ENCODE results near the gene HIRIP3. TPM values are rescaled to one million over a fixed set of nuclear protein-coding genes. Genes with fewer than 3 reads are reported as not detected.

Gene HIRIP3
- total and polyA plus RNA-seq, 2 of the 13 experiments (the other 11 are each of a cell fraction or from before 2014, with no cell fraction given), result 12.6 to 17.2 TPM

DNA sequence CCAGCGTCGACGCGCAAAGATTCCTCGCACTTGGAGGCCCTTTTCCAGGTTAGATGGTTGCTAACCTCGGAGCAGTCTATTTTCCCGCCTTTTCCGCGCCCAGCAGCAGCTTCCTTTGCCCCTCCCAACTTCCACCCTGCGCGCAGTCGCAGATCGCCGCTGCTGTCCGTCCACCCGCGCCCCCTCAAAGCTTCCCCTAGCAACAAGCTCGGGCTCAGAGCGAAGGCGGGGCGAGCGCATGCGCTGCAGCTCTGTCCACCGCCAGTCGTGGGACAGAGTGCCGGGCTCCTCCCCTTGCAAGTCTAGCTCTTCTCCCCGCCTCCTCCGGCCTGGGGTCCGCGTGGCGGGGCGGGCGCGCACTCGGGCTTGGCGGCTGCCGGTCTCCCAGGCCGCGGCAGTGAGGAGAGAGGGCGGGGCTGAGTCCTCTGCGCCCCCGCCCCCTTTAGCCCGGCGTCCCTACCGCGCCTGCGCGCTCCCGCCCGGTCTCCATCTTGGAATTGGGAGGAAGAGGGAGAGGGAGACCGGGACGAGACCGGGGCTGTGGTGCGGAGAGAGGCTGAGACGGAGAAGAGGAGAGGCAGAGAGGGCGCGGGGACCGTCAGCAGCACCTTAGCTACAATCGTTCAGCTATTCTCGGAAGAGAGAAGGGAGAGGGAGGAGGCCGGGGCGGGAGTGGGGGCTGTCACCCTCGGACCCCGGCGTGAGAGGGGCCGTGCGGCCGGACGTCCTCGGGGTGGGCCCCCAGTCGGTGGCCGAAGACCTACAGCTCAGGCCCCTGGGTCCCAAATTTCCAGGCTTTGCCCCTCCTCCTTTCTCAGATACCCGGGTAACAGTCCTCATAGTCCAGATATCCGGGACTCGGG is 21.8 kb downstream of the HIRIP3 start, which contains the start of gene TAOK2 (continued):
- TF ChIP-seq, protein P1, sequence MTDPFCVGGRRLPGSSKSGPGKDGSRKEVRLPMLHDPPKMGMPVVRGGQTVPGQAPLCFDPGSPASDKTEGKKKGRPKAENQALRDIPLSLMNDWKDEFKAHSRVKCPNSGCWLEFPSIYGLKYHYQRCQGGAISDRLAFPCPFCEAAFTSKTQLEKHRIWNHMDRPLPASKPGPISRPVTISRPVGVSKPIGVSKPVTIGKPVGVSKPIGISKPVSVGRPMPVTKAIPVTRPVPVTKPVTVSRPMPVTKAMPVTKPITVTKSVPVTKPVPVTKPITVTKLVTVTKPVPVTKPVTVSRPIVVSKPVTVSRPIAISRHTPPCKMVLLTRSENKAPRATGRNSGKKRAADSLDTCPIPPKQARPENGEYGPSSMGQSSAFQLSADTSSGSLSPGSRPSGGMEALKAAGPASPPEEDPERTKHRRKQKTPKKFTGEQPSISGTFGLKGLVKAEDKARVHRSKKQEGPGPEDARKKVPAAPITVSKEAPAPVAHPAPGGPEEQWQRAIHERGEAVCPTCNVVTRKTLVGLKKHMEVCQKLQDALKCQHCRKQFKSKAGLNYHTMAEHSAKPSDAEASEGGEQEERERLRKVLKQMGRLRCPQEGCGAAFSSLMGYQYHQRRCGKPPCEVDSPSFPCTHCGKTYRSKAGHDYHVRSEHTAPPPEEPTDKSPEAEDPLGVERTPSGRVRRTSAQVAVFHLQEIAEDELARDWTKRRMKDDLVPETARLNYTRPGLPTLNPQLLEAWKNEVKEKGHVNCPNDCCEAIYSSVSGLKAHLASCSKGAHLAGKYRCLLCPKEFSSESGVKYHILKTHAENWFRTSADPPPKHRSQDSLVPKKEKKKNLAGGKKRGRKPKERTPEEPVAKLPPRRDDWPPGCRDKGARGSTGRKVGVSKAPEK (CRISPR knock-in tag; IDR thresholded peaks at IDR 0.05; ENCODE audit: borderline replicate concordance), result no peak
- TF ChIP-seq EZH2 (conservative IDR thresholded peaks at IDR 0.05; ENCODE audit: low read depth, low read length) (no peak), ZNF562 (CRISPR knock-in tag; IDR thresholded peaks at IDR 0.05; ENCODE audit: borderline replicate concordance) (no peak; the same call in 1 of the 2 replicates), ZBTB49 (CRISPR knock-in tag; IDR thresholded peaks at IDR 0.05; ENCODE audit: borderline replicate concordance) (peak; percentile 18; the same call in 1 of the 2 replicates), MIER2 (CRISPR knock-in tag; IDR thresholded peaks at IDR 0.05) (0 out of 2 replicates have a peak, but pooled peaks have one; percentile 60), ZFY (CRISPR knock-in tag; IDR thresholded peaks at IDR 0.05) (peak; percentile 88), ZNF605 (CRISPR knock-in tag; IDR thresholded peaks at IDR 0.05) (peak; percentile 96), ZFYVE20 (CRISPR knock-in tag; IDR thresholded peaks at IDR 0.05; ENCODE audit: borderline replicate concordance, low read depth) (no peak), ETV6 (CRISPR knock-in tag; conservative IDR thresholded peaks at IDR 0.05) (no peak)
- TF ChIP-seq, protein P2, sequence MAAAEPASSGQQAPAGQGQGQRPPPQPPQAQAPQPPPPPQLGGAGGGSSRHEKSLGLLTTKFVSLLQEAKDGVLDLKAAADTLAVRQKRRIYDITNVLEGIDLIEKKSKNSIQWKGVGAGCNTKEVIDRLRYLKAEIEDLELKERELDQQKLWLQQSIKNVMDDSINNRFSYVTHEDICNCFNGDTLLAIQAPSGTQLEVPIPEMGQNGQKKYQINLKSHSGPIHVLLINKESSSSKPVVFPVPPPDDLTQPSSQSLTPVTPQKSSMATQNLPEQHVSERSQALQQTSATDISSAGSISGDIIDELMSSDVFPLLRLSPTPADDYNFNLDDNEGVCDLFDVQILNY (CRISPR knock-in tag; conservative IDR thresholded peaks at IDR 0.05), result peak; percentile 54; the same call in 1 of the 2 replicates
- TF ChIP-seq, protein P3, sequence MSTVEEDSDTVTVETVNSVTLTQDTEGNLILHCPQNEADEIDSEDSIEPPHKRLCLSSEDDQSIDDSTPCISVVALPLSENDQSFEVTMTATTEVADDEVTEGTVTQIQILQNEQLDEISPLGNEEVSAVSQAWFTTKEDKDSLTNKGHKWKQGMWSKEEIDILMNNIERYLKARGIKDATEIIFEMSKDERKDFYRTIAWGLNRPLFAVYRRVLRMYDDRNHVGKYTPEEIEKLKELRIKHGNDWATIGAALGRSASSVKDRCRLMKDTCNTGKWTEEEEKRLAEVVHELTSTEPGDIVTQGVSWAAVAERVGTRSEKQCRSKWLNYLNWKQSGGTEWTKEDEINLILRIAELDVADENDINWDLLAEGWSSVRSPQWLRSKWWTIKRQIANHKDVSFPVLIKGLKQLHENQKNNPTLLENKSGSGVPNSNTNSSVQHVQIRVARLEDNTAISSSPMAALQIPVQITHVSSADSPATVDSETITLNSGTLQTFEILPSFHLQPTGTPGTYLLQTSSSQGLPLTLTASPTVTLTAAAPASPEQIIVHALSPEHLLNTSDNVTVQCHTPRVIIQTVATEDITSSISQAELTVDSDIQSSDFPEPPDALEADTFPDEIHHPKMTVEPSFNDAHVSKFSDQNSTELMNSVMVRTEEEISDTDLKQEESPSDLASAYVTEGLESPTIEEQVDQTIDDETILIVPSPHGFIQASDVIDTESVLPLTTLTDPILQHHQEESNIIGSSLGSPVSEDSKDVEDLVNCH (CRISPR knock-in tag; IDR thresholded peaks at IDR 0.05), result peak; percentile 71; the same call in 1 of the 2 replicates
- TF ChIP-seq, protein P4, sequence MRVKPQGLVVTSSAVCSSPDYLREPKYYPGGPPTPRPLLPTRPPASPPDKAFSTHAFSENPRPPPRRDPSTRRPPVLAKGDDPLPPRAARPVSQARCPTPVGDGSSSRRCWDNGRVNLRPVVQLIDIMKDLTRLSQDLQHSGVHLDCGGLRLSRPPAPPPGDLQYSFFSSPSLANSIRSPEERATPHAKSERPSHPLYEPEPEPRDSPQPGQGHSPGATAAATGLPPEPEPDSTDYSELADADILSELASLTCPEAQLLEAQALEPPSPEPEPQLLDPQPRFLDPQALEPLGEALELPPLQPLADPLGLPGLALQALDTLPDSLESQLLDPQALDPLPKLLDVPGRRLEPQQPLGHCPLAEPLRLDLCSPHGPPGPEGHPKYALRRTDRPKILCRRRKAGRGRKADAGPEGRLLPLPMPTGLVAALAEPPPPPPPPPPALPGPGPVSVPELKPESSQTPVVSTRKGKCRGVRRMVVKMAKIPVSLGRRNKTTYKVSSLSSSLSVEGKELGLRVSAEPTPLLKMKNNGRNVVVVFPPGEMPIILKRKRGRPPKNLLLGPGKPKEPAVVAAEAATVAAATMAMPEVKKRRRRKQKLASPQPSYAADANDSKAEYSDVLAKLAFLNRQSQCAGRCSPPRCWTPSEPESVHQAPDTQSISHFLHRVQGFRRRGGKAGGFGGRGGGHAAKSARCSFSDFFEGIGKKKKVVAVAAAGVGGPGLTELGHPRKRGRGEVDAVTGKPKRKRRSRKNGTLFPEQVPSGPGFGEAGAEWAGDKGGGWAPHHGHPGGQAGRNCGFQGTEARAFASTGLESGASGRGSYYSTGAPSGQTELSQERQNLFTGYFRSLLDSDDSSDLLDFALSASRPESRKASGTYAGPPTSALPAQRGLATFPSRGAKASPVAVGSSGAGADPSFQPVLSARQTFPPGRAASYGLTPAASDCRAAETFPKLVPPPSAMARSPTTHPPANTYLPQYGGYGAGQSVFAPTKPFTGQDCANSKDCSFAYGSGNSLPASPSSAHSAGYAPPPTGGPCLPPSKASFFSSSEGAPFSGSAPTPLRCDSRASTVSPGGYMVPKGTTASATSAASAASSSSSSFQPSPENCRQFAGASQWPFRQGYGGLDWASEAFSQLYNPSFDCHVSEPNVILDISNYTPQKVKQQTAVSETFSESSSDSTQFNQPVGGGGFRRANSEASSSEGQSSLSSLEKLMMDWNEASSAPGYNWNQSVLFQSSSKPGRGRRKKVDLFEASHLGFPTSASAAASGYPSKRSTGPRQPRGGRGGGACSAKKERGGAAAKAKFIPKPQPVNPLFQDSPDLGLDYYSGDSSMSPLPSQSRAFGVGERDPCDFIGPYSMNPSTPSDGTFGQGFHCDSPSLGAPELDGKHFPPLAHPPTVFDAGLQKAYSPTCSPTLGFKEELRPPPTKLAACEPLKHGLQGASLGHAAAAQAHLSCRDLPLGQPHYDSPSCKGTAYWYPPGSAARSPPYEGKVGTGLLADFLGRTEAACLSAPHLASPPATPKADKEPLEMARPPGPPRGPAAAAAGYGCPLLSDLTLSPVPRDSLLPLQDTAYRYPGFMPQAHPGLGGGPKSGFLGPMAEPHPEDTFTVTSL (CRISPR knock-in tag; IDR thresholded peaks at IDR 0.05; ENCODE audit: borderline replicate concordance), result no peak

All from HepG2 (cell line).